Mucosa of stomach (tissue), 1 donor: ENCODE measurements around the gene LIMS1.

Experiments used
- H3K27me3 ChIP-seq: one replicate; pipeline ENCODE4 v1.7.0; 2013; ENCODE audit warnings: mild to moderate bottlenecking, low read length; ENCODE audit not compliant: control insufficient read depth, insufficient read depth
- H3K36me3 ChIP-seq: one replicate; pipeline ENCODE4 v1.7.0; 2013; ENCODE audit warnings: low read length; ENCODE audit not compliant: control insufficient read depth, insufficient read depth
- H3K4me1 ChIP-seq: one replicate; pipeline ENCODE4 v1.7.0; 2013; ENCODE audit warnings: mild to moderate bottlenecking, low read length; ENCODE audit not compliant: control insufficient read depth, insufficient read depth
- H3K4me3 ChIP-seq: one replicate; pipeline ENCODE4 v1.7.0; 2013; ENCODE audit warnings: low read length
- H3K9ac ChIP-seq: one replicate; pipeline ENCODE4 v1.7.0; 2013; ENCODE audit warnings: mild to moderate bottlenecking, low read length, moderate library complexity
- H3K9me3 ChIP-seq: one replicate; pipeline ENCODE4 v1.7.0; 2013; ENCODE audit warnings: mild to moderate bottlenecking, low read length, moderate library complexity; ENCODE audit not compliant: control insufficient read depth
- donor health status: Pancreatic carcinoma.

The LIMS1 gene

DNA sequence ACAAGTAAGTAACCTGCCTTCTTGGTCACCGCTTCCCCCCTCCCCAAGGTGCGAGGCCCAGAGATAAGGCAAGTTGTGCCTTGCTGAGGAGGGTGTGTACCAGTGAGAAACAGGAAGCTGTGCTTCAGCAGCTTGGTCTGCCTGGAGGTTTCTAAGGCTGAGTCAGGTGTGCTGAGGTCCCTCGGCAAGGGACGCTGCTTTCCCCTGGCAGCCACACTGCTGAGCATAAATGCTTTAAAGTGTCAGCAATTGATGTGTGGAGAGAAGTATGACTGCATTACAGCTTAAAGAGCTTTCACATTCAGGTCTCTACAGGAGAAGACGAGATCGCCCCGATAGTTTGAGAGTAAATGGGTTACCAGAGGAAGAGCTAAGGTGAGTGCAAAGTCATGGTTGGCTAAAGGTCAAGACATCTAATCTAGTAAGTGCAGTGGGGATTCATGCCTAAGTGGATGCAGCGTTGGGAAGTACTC is 86.9 kb downstream of the LIMS1 start:
- no peak overlapping the region for H3K4me3 ChIP-seq
- peaks cover 51% of the 10 kb centered on the region for H3K4me1 ChIP-seq
- no peaks in the 10 kb centered on the region for H3K9me3 ChIP-seq
- no peaks in the 10 kb centered on the region for H3K27me3 ChIP-seq
- no peaks in the 10 kb centered on the region for H3K36me3 ChIP-seq
- peak overlapping the region; percentile 38 for H3K9ac ChIP-seq

DNA sequence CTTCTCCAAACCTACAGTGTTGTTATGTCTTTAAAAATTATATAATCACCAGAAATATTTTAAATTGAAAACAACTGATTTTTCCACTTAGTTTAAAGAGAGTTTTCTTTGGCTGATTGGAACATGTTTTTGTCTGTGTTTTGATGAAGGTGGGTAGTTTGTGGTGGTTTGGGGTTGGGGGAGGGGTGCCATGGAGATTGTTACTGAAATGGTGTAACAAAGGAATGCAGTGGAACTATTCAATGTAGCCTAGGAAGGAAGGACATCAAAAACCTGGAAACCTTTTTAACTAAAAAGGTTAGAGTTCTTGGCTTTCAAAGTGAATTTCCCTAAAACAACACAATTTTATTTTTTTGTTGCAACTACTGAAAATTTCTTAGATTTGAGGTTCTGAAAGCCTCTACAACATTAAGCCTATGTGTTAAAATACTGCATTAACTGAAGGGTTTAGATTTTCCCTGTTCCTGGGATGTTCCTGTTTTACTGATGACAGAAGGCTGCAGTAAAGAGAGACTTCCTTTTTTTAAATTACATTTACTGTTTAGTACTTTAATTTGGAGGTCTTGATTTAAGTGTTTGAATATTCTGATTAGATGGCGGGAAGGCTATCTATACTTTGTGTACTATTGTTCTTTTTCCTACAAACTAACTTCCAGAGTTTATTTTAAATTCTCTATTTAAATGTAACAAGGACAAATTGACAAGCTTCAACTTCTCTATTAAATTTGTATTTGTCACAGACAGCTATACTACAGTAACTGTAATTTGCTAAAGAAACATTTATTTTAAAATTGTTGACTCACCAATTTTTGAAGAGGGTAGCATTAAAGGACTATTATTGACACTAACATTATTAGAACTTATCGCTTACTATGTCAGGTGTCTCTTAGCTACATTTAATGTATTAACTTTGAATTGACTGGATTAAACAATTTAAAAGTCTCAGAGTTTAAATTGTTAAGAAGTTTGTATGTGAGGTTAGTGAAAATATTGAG is 87.7 kb downstream of the LIMS1 start:
- Histone ChIP-seq H3K9ac (no peak overlapping the region), H3K9me3 (no peaks in the 10 kb centered on the region), H3K27me3 (no peaks in the 10 kb centered on the region), H3K4me1 (peaks cover 43% of the 10 kb centered on the region), H3K4me3 (no peak overlapping the region), H3K36me3 (no peaks in the 10 kb centered on the region)

DNA sequence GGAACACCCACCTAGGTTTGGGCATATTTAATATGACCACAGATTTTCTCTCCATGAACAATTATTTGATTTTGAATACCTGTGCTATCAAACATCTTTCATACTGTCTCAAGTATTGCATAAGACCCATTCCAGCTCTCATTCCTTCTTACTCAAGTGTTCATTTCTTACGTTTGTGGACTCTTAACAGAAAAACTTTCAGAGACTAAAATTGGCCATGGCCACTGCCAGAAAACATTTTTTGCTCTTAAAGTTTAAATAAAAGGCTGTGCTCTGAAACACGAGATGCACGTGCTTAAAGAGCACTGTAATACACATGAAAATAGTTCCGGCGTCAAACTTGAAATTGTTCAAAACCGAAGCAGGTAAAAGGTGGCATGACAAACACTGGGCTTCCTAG is 89.3 kb downstream of the LIMS1 start:
- Histone ChIP-seq H3K27me3 (no peaks in the 10 kb centered on the region), H3K4me3 (no peak overlapping the region), H3K9me3 (no peaks in the 10 kb centered on the region), H3K9ac (no peak overlapping the region), H3K4me1 (peaks cover 28% of the 10 kb centered on the region), H3K36me3 (no peaks in the 10 kb centered on the region)

DNA sequence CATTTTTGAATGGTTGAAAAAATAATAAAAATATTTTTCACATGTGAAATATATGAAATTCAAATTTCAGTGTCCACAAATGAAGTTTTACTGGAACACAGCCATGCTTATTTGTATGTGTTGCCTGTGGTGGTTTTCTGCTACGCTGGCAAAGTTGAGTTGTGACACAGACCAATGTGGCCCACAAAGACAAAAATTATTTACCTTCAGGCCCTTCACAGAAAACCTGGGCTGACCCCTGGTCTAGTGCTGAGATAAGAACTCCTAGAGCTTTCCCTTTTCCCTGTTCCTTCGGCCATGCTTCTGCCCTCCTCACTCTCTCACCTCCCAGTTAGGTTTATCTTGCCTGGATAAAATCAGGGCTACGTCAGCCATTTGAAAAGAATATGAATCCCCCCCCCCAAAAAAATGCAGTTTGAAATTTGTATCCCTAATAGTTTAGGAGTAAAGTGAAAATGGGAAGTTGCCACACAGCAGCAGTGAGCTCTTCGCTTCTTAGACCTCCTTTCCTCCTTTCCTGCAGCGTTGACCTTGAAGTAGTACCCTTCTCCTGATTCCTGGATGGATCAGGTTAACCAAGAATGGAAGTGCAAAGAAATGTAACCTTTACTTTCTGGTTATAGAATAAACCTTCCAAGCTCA is 91.0 kb downstream of the LIMS1 start:
- Histone ChIP-seq H3K9me3 (no peaks in the 10 kb centered on the region), H3K4me3 (no peak overlapping the region), H3K27me3 (no peaks in the 10 kb centered on the region), H3K9ac (no peak overlapping the region), H3K4me1 (peaks cover 23% of the 10 kb centered on the region), H3K36me3 (no peaks in the 10 kb centered on the region)

DNA sequence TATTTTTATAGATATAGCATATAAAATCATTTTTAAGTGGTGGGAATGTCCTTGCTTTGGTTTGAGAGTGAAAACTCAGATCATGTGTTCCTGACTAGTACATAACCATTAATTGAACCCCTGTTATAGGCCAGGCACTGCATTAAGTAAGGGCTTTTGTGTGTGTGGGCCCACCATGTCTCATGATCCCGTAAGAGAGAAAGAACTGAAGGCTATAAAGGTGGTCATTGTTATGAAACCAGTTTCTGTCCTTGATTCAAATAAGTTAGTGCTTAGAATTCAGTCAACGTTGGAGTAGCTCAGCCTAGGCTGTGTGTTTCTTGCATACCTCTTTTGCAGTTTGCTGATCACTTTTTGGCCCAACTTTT is 91.5 kb downstream of the LIMS1 start:
- no peaks in the 10 kb centered on the region for H3K9me3 ChIP-seq
- H3K9ac ChIP-seq, result no peak overlapping the region
- peaks cover 18% of the 10 kb centered on the region for H3K4me1 ChIP-seq
- H3K36me3 ChIP-seq, result no peaks in the 10 kb centered on the region
- no peak overlapping the region for H3K4me3 ChIP-seq
- H3K27me3 ChIP-seq, result no peaks in the 10 kb centered on the region

DNA sequence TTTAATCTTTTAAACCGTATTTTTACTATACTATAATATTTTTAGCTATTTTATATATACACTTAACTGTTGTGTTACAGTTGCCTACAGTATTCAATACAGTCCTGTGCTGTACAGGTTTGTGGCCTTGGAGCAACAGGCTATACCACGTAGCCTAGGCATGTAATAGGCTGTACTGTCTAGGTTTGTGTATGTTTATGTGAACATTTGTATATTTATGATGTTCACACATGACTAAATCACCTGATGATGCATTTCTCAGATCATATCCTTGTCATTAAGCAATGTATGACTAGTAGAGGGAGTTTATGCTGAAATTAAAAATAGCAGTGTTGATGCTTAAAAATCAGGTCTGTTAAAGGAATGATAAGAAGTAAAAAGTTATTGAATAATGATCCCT is 92.7 kb downstream of the LIMS1 start:
- Histone ChIP-seq H3K4me1 (peaks cover 13% of the 10 kb centered on the region), H3K4me3 (no peak overlapping the region), H3K9ac (no peak overlapping the region), H3K27me3 (no peaks in the 10 kb centered on the region), H3K9me3 (no peaks in the 10 kb centered on the region), H3K36me3 (no peaks in the 10 kb centered on the region)

DNA sequence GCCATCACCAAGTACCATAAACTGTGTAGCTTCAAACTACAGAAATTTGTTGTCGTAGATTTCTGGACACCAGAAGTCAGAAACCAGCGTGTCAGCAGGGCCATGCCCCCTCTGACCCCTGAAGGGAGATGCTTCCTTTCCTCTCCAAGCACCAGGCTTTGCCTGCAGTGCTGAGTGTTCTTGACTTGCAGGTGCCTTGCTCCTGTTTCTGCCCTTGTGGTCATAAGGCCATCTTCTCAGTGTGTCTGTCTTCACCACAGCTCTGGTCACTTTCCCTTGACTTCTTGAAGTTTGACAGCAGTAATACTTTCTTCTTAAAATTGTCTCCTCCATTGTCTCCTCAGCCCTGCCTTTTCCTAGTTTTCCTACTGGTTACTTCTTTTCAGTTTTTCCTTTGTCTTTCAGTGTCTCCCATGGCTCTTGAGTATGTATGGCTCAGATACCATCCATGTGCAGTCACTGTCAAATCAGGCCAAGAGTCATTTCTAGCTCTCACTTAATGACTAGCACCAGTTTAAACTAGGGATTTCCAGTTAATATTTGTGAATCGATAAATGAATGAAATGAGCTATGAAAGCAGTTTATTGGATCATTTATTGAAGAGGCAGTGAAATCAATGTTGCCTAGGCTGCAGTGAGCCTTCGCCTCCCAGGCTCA is 93.8 kb downstream of the LIMS1 start:
- peaks cover 16% of the 10 kb centered on the region for H3K4me1 ChIP-seq
- no peaks in the 10 kb centered on the region for H3K27me3 ChIP-seq
- no peak overlapping the region for H3K4me3 ChIP-seq
- no peaks in the 10 kb centered on the region for H3K9me3 ChIP-seq
- H3K9ac ChIP-seq, result no peak overlapping the region
- no peaks in the 10 kb centered on the region for H3K36me3 ChIP-seq

DNA sequence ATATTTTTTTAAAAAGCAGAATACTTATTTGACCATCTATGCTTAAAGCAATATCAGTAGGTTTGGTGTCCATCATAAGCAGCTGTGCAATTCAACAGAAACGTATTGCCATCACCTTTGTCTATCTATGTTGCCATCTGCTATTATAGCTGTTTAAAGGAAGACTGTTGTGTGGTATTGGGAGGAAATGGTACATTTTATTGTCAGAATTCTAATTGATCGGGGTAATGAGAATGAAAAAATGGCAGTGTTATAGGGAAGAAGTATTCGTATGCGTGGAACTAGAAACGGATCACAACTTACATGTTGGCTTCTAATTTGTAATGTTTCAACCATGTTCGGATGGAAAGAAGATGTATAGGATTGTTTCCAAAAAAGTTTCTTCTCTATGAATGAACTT is 94.7 kb downstream of the LIMS1 start:
- no peak overlapping the region for H3K4me3 ChIP-seq
- no peaks in the 10 kb centered on the region for H3K36me3 ChIP-seq
- peaks cover 19% of the 10 kb centered on the region for H3K4me1 ChIP-seq
- no peak overlapping the region for H3K9ac ChIP-seq
- H3K9me3 ChIP-seq, result no peaks in the 10 kb centered on the region
- H3K27me3 ChIP-seq, result no peaks in the 10 kb centered on the region

DNA sequence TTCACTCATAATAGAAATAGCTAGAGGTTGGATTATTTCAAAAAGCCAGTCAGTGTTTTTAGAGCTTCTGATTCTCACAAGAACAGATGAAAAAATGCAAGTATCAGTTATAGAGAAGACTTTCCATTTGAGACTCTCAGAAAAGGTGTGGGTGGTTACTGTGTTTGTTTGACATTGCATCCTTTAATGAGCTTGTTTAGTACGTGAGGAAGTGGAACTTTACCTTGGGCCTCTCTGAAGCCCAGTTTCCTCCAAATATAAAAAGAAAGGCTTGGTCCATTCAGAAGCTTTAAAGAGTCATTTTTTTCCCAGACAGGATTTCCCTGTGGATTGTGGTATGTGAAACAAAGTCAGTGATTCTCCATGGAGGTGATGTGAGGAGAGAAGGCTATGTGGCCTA is 95.1 kb downstream of the LIMS1 start:
- H3K4me1 ChIP-seq, result peaks cover 21% of the 10 kb centered on the region
- no peak overlapping the region for H3K9ac ChIP-seq
- no peaks in the 10 kb centered on the region for H3K36me3 ChIP-seq
- no peak overlapping the region for H3K4me3 ChIP-seq
- no peaks in the 10 kb centered on the region for H3K9me3 ChIP-seq
- no peaks in the 10 kb centered on the region for H3K27me3 ChIP-seq

DNA sequence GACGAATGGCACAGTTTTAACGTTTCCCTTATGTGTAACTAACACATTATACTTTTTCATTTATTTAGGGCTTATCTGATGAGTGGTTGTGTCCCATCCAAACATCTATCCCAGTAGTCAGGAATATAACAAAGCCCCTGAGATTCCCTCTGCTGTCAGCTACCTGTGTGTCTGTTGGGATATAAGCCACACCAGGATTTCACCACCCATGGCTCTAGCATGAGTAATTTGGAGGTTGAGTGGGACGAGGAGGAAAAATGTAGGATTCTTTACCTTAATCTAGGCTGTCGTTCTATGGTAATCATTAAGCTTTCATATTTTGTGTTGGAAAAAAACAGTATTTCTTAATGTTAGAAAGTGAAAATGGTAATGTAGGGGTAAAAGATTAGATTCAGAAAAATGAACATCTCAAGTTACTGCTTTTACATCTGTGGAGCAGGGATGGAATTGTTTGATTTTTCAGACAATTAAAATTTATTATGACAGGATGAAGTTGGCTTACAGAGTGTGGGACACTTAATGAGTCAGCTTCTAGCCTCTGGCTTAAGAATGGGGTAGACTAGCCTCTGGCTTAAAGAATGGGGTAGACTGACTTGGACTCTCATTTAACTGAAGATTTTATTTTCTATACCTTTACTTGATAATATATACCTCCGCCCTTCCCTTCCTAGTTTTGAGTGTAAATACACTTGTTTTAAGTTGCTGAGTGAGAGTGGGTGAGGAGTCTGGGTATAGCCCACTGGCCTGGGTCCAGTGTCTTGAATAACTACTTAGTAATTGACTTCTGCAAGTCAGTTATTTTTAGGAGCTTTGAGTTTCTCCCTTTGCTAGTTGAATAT is 96.5 kb downstream of the LIMS1 start:
- no peaks in the 10 kb centered on the region for H3K27me3 ChIP-seq
- H3K4me3 ChIP-seq, result no peak overlapping the region
- H3K9me3 ChIP-seq, result no peaks in the 10 kb centered on the region
- H3K36me3 ChIP-seq, result no peaks in the 10 kb centered on the region
- no peak overlapping the region for H3K9ac ChIP-seq
- peaks cover 31% of the 10 kb centered on the region for H3K4me1 ChIP-seq

DNA sequence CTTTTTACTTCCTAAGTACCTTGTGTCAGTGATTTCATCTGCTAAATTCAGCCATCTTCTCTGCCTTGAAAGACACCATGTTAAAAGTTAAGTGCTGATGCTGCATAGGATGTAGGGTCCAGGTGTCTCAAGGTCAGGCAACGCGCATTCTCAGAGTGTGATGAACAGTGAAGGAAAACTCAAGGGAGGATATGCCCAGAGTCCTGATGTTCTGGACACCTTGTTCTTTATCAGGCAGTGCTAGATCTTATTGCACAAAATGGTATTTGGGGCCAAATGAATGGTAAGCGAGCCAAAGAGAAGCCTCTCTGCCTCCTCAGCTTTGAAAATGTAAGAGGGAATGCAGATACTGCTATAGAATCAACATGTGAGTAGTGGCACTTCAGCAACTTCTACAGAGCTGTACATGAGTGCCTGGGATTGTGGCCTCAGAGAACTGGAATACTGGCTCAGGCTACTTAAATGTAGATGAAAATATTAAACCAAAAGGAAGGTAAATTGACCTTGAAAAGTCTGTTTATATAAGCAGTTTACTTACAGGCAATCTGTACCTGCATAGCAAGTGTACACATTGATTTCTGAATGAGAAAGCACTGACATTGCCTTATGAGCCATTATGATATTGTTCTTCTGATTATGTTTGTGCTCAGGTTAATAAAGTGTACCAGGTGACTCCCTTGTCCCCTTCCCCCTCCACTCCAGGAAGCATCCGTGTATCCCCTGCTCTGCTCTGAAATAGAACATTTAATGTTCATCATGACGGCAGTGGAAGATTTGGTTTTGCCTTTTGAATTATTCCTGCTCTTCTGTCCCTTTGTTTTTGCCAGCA is 98.3 kb downstream of the LIMS1 start:
- H3K9ac ChIP-seq, result no peak overlapping the region
- H3K27me3 ChIP-seq, result no peaks in the 10 kb centered on the region
- H3K9me3 ChIP-seq, result no peaks in the 10 kb centered on the region
- no peaks in the 10 kb centered on the region for H3K36me3 ChIP-seq
- H3K4me1 ChIP-seq, result peaks cover 47% of the 10 kb centered on the region
- H3K4me3 ChIP-seq, result no peak overlapping the region
